SK-N-SH treated with all-trans-retinoic acid at 6 μM for 48 hours (cell line): ENCODE measurements around the gene IFITM1.

ENCODE experiments used
- ARNTL ChIP-seq: fragments of 450-650 bp; formaldehyde crosslinking; IDR thresholded peaks from 2 replicates; pipeline ENCODE4 v1.5.0; 2020; ENCODE audit warnings: low read depth, mild to moderate bottlenecking, moderate library complexity, borderline replicate concordance
- BACH2 ChIP-seq: fragments of 250-450 bp; sonication (Bioruptor Pico); IDR thresholded peaks from 2 replicates; pipeline ENCODE4 v1.9.0; 2021; ENCODE audit warnings: mild to moderate bottlenecking, borderline replicate concordance
- CSDC2 ChIP-seq: fragments of 250-450 bp; sonication (Bioruptor Pico); IDR thresholded peaks from 2 replicates; pipeline ENCODE4 v1.5.0; 2020; ENCODE audit warnings: mild to moderate bottlenecking, moderate library complexity
- OSR1 ChIP-seq: fragments of 250-450 bp; sonication (Bioruptor Pico); IDR thresholded peaks from 2 replicates; pipeline ENCODE4 v1.8.0; 2022; ENCODE audit warnings: moderate library complexity, mild to moderate bottlenecking, inconsistent platforms
- PPARA ChIP-seq: fragments of 250-450 bp; sonication (Bioruptor Pico); IDR thresholded peaks from 2 replicates; pipeline ENCODE4 v1.5.0; 2020; ENCODE audit warnings: mild to moderate bottlenecking, borderline replicate concordance
- TOX ChIP-seq: fragments of 250-450 bp; sonication (Bioruptor Pico); IDR thresholded peaks from 2 replicates; pipeline ENCODE4 v1.8.0; 2021; ENCODE audit warnings: mild to moderate bottlenecking, moderate library complexity, borderline replicate concordance
- ZFP3 ChIP-seq: fragments of 250-450 bp; sonication (Bioruptor Pico); IDR thresholded peaks from 2 replicates; pipeline ENCODE4 v1.5.0; 2020; ENCODE audit warnings: mild to moderate bottlenecking, moderate library complexity
- ZNF8 ChIP-seq: fragments of 450-650 bp; formaldehyde crosslinking; IDR thresholded peaks from 2 replicates; pipeline ENCODE4 v1.5.0; 2020; ENCODE audit warnings: mild to moderate bottlenecking, moderate library complexity
- TF ChIP-seq, protein P1 (sequence below): fragments of 250-450 bp; sonication (Bioruptor Pico); IDR thresholded peaks from 2 replicates; pipeline ENCODE4 v1.5.1; 2020; ENCODE audit warnings: low read depth, mild to moderate bottlenecking, moderate library complexity
- TF ChIP-seq, protein P2 (sequence below): fragments of 250-450 bp; sonication (Bioruptor Pico); IDR thresholded peaks from 2 replicates; pipeline ENCODE4 v1.5.0; 2020; ENCODE audit warnings: mild to moderate bottlenecking, moderate library complexity
- TF ChIP-seq, protein P3 (sequence below): fragments of 250-450 bp; sonication (Bioruptor Pico); IDR thresholded peaks from 2 replicates; pipeline ENCODE4 v1.5.1; 2021; ENCODE audit warnings: mild to moderate bottlenecking, moderate library complexity
- TF ChIP-seq, protein P4 (sequence below): fragments of 250-450 bp; sonication (Bioruptor Pico); IDR thresholded peaks from 2 replicates; pipeline ENCODE4 v1.8.0; 2021; ENCODE audit warnings: low read depth, mild to moderate bottlenecking, moderate library complexity, borderline replicate concordance
- TF ChIP-seq, protein P5 (sequence below): fragments of 250-450 bp; sonication (Bioruptor Pico); IDR thresholded peaks from 2 replicates; pipeline ENCODE4 v1.8.0; 2020; ENCODE audit warnings: mild to moderate bottlenecking, moderate library complexity, borderline replicate concordance

DNA sequence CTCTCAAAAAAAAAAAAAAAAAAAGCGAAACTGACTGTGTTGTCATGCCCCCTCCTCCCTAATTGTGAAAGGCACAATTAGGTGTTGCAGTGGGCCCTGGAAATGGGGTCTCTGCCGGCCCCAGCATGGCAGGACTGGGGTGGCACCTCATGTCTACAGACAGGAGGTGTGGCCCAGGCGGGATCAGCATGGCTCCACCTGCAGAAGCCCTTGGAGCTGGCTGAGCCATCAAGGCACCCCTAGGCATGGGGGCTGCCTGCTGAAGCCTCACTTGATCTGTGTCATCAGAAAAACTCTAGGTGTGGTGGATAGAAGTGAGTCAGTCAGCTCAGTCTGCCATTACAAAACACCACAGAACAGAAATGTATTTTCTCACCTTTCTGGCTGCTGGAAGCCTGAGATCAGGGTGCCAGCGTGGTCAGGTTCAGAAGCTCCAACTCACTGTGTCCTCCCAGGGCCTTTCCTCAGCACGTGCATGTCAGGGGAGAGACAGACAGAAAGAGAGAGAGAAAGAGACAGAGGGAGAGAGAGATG lies 45.4 kb downstream of the IFITM1 start:
- TF ChIP-seq TOX (CRISPR knock-in tag): no peak
- TF ChIP-seq, protein P1, sequence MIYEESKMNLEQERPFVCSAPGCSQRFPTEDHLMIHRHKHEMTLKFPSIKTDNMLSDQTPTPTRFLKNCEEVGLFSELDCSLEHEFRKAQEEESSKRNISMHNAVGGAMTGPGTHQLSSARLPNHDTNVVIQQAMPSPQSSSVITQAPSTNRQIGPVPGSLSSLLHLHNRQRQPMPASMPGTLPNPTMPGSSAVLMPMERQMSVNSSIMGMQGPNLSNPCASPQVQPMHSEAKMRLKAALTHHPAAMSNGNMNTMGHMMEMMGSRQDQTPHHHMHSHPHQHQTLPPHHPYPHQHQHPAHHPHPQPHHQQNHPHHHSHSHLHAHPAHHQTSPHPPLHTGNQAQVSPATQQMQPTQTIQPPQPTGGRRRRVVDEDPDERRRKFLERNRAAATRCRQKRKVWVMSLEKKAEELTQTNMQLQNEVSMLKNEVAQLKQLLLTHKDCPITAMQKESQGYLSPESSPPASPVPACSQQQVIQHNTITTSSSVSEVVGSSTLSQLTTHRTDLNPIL: no peak
- TF ChIP-seq OSR1 (CRISPR knock-in tag): no peak
- TF ChIP-seq, protein P2, sequence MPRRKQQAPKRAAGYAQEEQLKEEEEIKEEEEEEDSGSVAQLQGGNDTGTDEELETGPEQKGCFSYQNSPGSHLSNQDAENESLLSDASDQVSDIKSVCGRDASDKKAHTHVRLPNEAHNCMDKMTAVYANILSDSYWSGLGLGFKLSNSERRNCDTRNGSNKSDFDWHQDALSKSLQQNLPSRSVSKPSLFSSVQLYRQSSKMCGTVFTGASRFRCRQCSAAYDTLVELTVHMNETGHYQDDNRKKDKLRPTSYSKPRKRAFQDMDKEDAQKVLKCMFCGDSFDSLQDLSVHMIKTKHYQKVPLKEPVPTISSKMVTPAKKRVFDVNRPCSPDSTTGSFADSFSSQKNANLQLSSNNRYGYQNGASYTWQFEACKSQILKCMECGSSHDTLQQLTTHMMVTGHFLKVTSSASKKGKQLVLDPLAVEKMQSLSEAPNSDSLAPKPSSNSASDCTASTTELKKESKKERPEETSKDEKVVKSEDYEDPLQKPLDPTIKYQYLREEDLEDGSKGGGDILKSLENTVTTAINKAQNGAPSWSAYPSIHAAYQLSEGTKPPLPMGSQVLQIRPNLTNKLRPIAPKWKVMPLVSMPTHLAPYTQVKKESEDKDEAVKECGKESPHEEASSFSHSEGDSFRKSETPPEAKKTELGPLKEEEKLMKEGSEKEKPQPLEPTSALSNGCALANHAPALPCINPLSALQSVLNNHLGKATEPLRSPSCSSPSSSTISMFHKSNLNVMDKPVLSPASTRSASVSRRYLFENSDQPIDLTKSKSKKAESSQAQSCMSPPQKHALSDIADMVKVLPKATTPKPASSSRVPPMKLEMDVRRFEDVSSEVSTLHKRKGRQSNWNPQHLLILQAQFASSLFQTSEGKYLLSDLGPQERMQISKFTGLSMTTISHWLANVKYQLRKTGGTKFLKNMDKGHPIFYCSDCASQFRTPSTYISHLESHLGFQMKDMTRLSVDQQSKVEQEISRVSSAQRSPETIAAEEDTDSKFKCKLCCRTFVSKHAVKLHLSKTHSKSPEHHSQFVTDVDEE: no peak
- no peak for TF ChIP-seq ZNF8 (CRISPR knock-in tag)
- no peak for TF ChIP-seq ARNTL
- TF ChIP-seq PPARA (CRISPR knock-in tag): no peak
- TF ChIP-seq, protein P3, sequence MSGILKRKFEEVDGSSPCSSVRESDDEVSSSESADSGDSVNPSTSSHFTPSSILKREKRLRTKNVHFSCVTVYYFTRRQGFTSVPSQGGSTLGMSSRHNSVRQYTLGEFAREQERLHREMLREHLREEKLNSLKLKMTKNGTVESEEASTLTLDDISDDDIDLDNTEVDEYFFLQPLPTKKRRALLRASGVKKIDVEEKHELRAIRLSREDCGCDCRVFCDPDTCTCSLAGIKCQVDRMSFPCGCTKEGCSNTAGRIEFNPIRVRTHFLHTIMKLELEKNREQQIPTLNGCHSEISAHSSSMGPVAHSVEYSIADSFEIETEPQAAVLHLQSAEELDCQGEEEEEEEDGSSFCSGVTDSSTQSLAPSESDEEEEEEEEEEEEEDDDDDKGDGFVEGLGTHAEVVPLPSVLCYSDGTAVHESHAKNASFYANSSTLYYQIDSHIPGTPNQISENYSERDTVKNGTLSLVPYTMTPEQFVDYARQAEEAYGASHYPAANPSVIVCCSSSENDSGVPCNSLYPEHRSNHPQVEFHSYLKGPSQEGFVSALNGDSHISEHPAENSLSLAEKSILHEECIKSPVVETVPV (CRISPR knock-in tag): no peak
- TF ChIP-seq CSDC2 (CRISPR knock-in tag): no peak
- TF ChIP-seq ZFP3 (CRISPR knock-in tag): no peak
- TF ChIP-seq BACH2 (CRISPR knock-in tag): no peak
- TF ChIP-seq, protein P4, sequence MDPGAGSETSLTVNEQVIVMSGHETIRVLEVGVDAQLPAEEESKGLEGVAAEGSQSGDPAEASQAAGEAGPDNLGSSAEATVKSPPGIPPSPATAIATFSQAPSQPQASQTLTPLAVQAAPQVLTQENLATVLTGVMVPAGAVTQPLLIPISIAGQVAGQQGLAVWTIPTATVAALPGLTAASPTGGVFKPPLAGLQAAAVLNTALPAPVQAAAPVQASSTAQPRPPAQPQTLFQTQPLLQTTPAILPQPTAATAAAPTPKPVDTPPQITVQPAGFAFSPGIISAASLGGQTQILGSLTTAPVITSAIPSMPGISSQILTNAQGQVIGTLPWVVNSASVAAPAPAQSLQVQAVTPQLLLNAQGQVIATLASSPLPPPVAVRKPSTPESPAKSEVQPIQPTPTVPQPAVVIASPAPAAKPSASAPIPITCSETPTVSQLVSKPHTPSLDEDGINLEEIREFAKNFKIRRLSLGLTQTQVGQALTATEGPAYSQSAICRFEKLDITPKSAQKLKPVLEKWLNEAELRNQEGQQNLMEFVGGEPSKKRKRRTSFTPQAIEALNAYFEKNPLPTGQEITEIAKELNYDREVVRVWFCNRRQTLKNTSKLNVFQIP: no peak
- TF ChIP-seq, protein P5, sequence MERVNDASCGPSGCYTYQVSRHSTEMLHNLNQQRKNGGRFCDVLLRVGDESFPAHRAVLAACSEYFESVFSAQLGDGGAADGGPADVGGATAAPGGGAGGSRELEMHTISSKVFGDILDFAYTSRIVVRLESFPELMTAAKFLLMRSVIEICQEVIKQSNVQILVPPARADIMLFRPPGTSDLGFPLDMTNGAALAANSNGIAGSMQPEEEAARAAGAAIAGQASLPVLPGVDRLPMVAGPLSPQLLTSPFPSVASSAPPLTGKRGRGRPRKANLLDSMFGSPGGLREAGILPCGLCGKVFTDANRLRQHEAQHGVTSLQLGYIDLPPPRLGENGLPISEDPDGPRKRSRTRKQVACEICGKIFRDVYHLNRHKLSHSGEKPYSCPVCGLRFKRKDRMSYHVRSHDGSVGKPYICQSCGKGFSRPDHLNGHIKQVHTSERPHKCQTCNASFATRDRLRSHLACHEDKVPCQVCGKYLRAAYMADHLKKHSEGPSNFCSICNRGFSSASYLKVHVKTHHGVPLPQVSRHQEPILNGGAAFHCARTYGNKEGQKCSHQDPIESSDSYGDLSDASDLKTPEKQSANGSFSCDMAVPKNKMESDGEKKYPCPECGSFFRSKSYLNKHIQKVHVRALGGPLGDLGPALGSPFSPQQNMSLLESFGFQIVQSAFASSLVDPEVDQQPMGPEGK (CRISPR knock-in tag): no peak
